ENCODE data around the gene LRRC7. TPM values are rescaled to one million over a fixed set of nuclear protein-coding genes. Genes with fewer than 3 reads are reported as not detected.
"Not testable (repeated sequence)": the region's sequence is repeated elsewhere in the genome, so short reads cannot be mapped to it uniquely, and the experiment has no call there.

LRRC7 gene
- total and polyA plus RNA-seq, 4 experiments from 2014 or later = not detected

DNA sequence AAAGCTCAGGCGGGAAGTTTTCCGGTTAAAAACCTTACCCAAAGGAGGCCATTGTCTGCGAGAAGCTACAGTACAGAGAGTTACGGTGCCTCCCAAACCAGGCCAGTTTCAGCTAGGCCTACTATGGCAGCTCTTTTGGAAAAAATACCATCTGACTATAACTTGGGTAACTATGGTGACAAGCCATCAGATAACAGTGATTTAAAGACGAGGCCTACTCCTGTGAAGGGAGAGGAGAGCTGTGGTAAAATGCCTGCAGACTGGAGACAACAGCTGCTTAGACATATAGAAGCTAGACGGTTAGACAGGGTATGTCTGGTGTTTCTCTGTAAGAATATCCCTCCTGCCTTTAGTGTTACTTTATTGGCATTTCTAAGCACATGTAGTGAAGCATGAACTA lies 471.8 kb downstream of the LRRC7 start:
- H3K9me3 ChIP-seq (ENCODE audit: control insufficient read depth in 1 of 2, low read length in 2 of 2) = no peaks in the 10 kb centered on the region
- no peak overlapping the region for H3K27ac ChIP-seq (ENCODE audit: low read depth, low read length)
- Mint-ChIP-seq H3K27me3 (no peaks in the 10 kb centered on the region), H3K4me1 (no peaks in the 10 kb centered on the region), H3K9me3 (peaks cover 0 to 2% (median 0%) of the 10 kb centered on the region in 8 donors), H3K27ac (no peak overlapping the region), H3K36me3 (no peaks in the 10 kb centered on the region), H3K4me3 (no peak overlapping the region)
- DNase-seq = no peak
- H3K4me3 ChIP-seq (ENCODE audit: low read length in 2 of 2) = no peak overlapping the region
- intact Hi-C loops (cut with micrococcal nuclease) = no loop called here
- no peaks in the 10 kb centered on the region for H3K4me1 ChIP-seq (ENCODE audit: insufficient read depth, low read length)
- POLR2A ChIA-PET (ENCODE audit: partially characterized antibody) = no interaction called here
- CTCF ChIA-PET (ENCODE audit: partially characterized antibody) = no interaction called here
- H3K36me3 ChIP-seq (ENCODE audit: insufficient read depth, low read length) = no peaks in the 10 kb centered on the region
- H3K27me3 ChIP-seq (ENCODE audit: insufficient read depth, low read length) = no peaks in the 10 kb centered on the region

GRCh38 chr1:70041317-70042045 lies 473.8 kb downstream of the LRRC7 start:
- H3K27me3 Mint-ChIP-seq = no peaks in the 10 kb centered on the region
- H3K4me3 Mint-ChIP-seq = no peak overlapping the region
- POLR2A ChIA-PET (ENCODE audit: partially characterized antibody) = no interaction called here

DNA sequence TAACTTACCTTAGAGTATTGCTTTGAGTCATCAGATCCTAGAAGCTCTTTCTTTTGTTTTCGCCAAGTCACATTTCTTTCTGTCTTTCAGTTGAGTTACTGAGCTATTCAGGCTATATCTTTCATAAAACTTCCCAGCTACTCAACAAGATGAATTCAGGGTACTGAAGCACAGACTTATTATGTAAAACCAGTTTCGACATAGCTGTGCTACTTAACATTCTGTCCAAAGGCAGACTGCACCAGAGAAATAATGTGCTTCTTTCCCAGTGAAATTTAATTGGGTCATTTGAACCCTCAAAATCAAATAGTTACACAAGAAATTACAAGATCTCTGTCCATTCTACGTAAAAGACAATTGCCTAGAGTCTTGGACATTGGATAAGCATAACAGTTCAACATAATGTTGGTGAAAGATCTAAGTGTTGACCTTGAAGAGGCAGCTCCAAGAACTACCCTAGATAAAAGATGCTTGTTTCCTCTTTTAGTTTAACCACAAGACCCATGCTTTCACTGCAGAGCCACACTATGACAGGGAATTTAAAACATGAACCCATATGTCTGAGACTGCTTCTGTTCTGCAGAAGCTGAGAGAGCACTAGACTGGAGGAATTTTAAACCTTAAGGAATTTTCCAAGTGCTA lies 474.5 kb downstream of the LRRC7 start:
- Mint-ChIP-seq H3K27me3 (no peaks in the 10 kb centered on the region), H3K9me3 (no peaks in the 10 kb centered on the region), H3K36me3 (no peaks in the 10 kb centered on the region), H3K4me1 (no peaks in the 10 kb centered on the region), H3K27ac (no peak overlapping the region), H3K4me3 (no peak overlapping the region)
- DNase-seq = no peak
- Histone ChIP-seq H3K4me3 (ENCODE audit: low read length in 2 of 2) (no peak overlapping the region), H3K27ac (ENCODE audit: low read depth, low read length) (no peak overlapping the region), H3K9me3 (ENCODE audit: control insufficient read depth in 1 of 2, low read length in 2 of 2) (no peaks in the 10 kb centered on the region), H3K27me3 (ENCODE audit: insufficient read depth, low read length) (no peaks in the 10 kb centered on the region), H3K4me1 (ENCODE audit: insufficient read depth, low read length) (no peaks in the 10 kb centered on the region), H3K36me3 (ENCODE audit: insufficient read depth, low read length) (no peaks in the 10 kb centered on the region)
- intact Hi-C loops (cut with micrococcal nuclease) = no loop called here
- ChIA-PET POLR2A (ENCODE audit: partially characterized antibody) (no interaction called here), CTCF (ENCODE audit: partially characterized antibody) (no interaction called here)

More at GRCh38 chr1:70041317-70042045, 473.8 kb downstream of the LRRC7 start:
- CTCF ChIA-PET (ENCODE audit: partially characterized antibody) = no interaction called here
- Histone ChIP-seq H3K27me3 (ENCODE audit: insufficient read depth, low read length) (no peaks in the 10 kb centered on the region), H3K4me1 (ENCODE audit: insufficient read depth, low read length) (no peaks in the 10 kb centered on the region), H3K36me3 (ENCODE audit: insufficient read depth, low read length) (no peaks in the 10 kb centered on the region), H3K27ac (ENCODE audit: low read depth, low read length) (no peak overlapping the region), H3K4me3 (ENCODE audit: low read length in 2 of 2) (no peak overlapping the region), H3K9me3 (ENCODE audit: control insufficient read depth in 1 of 2, low read length in 2 of 2) (no peaks in the 10 kb centered on the region)
- no peaks in the 10 kb centered on the region for H3K36me3 Mint-ChIP-seq
- DNase-seq = no peak
- H3K27ac Mint-ChIP-seq = no peak overlapping the region
- H3K9me3 Mint-ChIP-seq = peaks cover 0 to under 1% (median 0%) of the 10 kb centered on the region in 8 donors
- no peaks in the 10 kb centered on the region for H3K4me1 Mint-ChIP-seq
- intact Hi-C loops (cut with micrococcal nuclease) = no loop called here

DNA sequence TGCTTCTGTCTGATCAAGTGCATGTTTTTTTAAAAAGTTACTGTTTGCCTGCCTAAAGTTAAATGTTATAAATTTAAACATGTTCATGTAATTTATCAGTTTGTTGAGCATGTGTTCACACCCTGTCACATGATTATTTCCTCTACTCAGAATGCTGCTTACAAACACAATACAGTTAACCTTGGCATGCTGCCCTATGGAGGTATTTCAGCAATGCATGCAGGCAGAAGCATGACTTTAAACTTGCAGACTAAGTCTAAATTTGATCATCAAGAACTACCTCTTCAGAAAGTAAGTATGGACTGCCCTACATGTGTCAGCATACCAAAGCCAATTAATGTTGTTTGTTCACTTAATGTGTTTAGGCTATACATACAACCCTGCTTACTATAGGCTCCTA lies 476.1 kb downstream of the LRRC7 start:
- H3K36me3 ChIP-seq (ENCODE audit: insufficient read depth, low read length) = no peaks in the 10 kb centered on the region
- no peak overlapping the region for H3K4me3 ChIP-seq (ENCODE audit: low read length in 2 of 2)
- H3K27me3 Mint-ChIP-seq = no peaks in the 10 kb centered on the region
- no peaks in the 10 kb centered on the region for H3K27me3 ChIP-seq (ENCODE audit: insufficient read depth, low read length)
- H3K27ac ChIP-seq (ENCODE audit: low read depth, low read length) = no peak overlapping the region
- no peaks in the 10 kb centered on the region for H3K4me1 Mint-ChIP-seq
- intact Hi-C loops (cut with micrococcal nuclease) = no loop called here
- no peak for DNase-seq
- POLR2A ChIA-PET (ENCODE audit: partially characterized antibody) = no interaction called here
- no peaks in the 10 kb centered on the region for H3K36me3 Mint-ChIP-seq
- no peak overlapping the region for H3K4me3 Mint-ChIP-seq
- no peak overlapping the region for H3K27ac Mint-ChIP-seq
- no peaks in the 10 kb centered on the region for H3K4me1 ChIP-seq (ENCODE audit: insufficient read depth, low read length)
- H3K9me3 ChIP-seq (ENCODE audit: control insufficient read depth in 1 of 2, low read length in 2 of 2) = no peaks in the 10 kb centered on the region
- peaks cover 0 to 2% (median 0%) of the 10 kb centered on the region in 8 donors for H3K9me3 Mint-ChIP-seq
- CTCF ChIA-PET (ENCODE audit: partially characterized antibody) = no interaction called here

DNA sequence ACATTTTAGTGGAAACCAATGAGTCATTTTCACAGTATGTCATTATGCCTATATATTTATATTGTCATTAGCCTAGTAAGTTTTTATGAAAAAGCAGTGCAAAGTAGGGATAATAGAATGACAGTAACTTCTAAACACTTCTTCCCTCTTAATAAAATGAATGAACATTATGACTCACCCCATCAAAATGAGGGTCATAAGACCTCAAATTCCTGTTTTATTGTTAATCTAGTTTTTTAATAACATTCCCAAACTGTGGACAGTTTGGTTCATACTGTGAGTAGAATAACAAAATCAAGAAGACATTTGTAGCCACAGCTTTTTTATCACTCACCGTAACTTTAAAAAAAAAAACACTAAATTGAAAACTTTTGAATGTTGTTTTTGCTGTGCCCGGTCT lies 477.1 kb downstream of the LRRC7 start:
- intact Hi-C loops (cut with micrococcal nuclease) = no loop called here
- Mint-ChIP-seq H3K27me3 (no peaks in the 10 kb centered on the region), H3K36me3 (no peaks in the 10 kb centered on the region), H3K27ac (no peak overlapping the region), H3K4me3 (no peak overlapping the region), H3K4me1 (no peaks in the 10 kb centered on the region), H3K9me3 (peaks cover 0 to 2% (median 0%) of the 10 kb centered on the region in 8 donors)
- no peak for DNase-seq
- no peaks in the 10 kb centered on the region for H3K27me3 ChIP-seq (ENCODE audit: insufficient read depth, low read length)
- no peaks in the 10 kb centered on the region for H3K9me3 ChIP-seq (ENCODE audit: control insufficient read depth in 1 of 2, low read length in 2 of 2)
- ChIA-PET POLR2A (ENCODE audit: partially characterized antibody) (no interaction called here), CTCF (ENCODE audit: partially characterized antibody) (no interaction called here)
- no peaks in the 10 kb centered on the region for H3K36me3 ChIP-seq (ENCODE audit: insufficient read depth, low read length)
- H3K4me3 ChIP-seq (ENCODE audit: low read length in 2 of 2) = no peak overlapping the region
- H3K4me1 ChIP-seq (ENCODE audit: insufficient read depth, low read length) = no peaks in the 10 kb centered on the region
- H3K27ac ChIP-seq (ENCODE audit: low read depth, low read length) = no peak overlapping the region

GRCh38 chr1:70045581-70045980 lies 477.9 kb downstream of the LRRC7 start:
- H3K27ac ChIP-seq (ENCODE audit: low read depth, low read length); H3K4me1 Mint-ChIP-seq; DNase-seq; intact Hi-C loops (cut with micrococcal nuclease); H3K9me3 ChIP-seq (ENCODE audit: control insufficient read depth in 1 of 2, low read length in 2 of 2); CTCF ChIA-PET (ENCODE audit: partially characterized antibody); H3K36me3 Mint-ChIP-seq; H3K27me3 Mint-ChIP-seq; H3K4me1 ChIP-seq (ENCODE audit: insufficient read depth, low read length); POLR2A ChIA-PET (ENCODE audit: partially characterized antibody); H3K36me3 ChIP-seq (ENCODE audit: insufficient read depth, low read length); H3K4me3 ChIP-seq (ENCODE audit: low read length in 2 of 2); H3K9me3 Mint-ChIP-seq; H3K27me3 ChIP-seq (ENCODE audit: insufficient read depth, low read length); H3K4me3 Mint-ChIP-seq; H3K27ac Mint-ChIP-seq: not testable (repeated sequence)

DNA sequence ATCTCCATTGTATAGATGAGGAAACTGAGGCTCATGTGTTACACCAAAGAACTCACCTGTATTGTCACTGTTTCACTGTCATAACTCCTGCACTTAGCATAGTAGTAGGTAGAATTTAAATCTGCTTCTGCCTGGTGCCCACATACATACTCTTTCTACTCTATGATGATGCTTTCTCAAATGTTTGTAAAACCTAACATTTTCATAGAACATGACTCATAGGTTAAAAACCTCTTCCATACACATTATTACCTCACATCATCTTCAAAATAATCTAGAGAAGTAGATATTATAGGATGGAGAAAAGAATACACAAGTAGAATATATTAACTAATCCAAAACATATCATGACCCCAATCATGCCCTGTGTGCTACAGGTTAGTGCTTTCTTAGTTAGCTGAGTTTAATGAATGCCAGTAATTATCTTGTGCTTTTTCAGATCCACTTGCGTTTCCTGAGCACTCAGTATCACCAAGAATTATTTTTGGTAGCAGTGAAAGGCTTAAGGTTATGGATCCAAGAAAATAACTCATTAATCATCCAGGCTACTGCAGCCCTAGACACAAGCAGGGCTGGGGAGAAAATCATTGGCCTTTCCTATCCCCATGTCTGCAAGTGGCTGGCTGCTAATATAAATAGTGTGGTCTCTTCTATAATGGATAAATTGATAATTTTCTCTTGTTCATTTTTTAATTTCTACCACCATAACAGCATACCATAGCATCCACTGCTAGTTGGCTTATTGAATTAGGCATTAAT lies 480.8 kb downstream of the LRRC7 start:
- intact Hi-C loops (cut with micrococcal nuclease) = no loop called here
- Histone ChIP-seq H3K27ac (ENCODE audit: low read depth, low read length) (no peak overlapping the region), H3K9me3 (ENCODE audit: control insufficient read depth in 1 of 2, low read length in 2 of 2) (no peaks in the 10 kb centered on the region), H3K36me3 (ENCODE audit: insufficient read depth, low read length) (no peaks in the 10 kb centered on the region), H3K4me3 (ENCODE audit: low read length in 2 of 2) (no peak overlapping the region), H3K27me3 (ENCODE audit: insufficient read depth, low read length) (no peaks in the 10 kb centered on the region), H3K4me1 (ENCODE audit: insufficient read depth, low read length) (no peaks in the 10 kb centered on the region)
- ChIA-PET CTCF (ENCODE audit: partially characterized antibody) (no interaction called here), POLR2A (ENCODE audit: partially characterized antibody) (no interaction called here)
- Mint-ChIP-seq H3K36me3 (no peaks in the 10 kb centered on the region), H3K4me1 (no peaks in the 10 kb centered on the region), H3K27me3 (no peaks in the 10 kb centered on the region), H3K9me3 (peaks cover 0 to 2% (median 0%) of the 10 kb centered on the region in 8 donors), H3K4me3 (no peak overlapping the region), H3K27ac (peak overlapping the region in 1 of 7 donors; percentile 6)
- DNase-seq = no peak

All from CD4-positive, alpha-beta memory T cell (primary cell).